NOMO-1 treated with dmso at 0.1 percent for 144 hours (cell line): Measurements from ENCODE around the gene PLXND1.
A peak's percentile ranks its signal among the peaks of the same experiment; 100 is the strongest.
"Not testable (repeated sequence)": the region's sequence is repeated elsewhere in the genome, so short reads cannot be mapped to it uniquely, and the experiment has no call there.

Experiments
- DNase-seq: peaks from one replicate; lab custom pipeline; 2025; ENCODE audit not compliant: unreplicated experiment; lab: John Stamatoyannopoulos, UW

PLXND1 gene

DNA sequence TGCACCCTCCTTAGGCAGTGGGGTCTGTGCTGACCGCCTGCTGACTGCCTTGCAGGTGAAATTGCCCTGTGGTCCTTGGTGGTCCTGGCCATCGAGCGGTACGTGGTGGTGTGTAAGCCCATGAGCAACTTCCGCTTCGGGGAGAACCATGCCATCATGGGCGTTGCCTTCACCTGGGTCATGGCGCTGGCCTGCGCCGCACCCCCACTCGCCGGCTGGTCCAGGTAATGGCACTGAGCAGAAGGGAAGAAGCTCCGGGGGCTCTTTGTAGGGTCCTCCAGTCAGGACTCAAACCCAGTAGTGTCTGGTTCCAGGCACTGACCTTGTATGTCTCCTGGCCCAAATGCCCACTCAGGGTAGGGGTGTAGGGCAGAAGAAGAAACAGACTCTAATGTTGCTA, 75.7 kb downstream of the PLXND1 start:
- no peak for DNase-seq

DNA sequence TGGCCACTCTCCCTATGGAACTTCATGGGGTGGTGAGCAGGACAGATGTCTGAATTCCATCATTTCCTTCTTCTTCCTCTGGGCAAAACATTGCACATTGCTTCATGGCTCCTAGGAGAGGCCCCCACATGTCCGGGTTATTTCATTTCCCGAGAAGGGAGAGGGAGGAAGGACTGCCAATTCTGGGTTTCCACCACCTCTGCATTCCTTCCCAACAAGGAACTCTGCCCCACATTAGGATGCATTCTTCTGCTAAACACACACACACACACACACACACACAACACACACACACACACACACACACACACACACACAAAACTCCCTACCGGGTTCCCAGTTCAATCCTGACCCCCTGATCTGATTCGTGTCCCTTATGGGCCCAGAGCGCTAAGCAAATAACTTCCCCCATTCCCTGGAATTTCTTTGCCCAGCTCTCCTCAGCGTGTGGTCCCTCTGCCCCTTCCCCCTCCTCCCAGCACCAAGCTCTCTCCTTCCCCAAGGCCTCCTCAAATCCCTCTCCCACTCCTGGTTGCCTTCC, 76.2 kb downstream of the PLXND1 start:
- no peak for DNase-seq

DNA sequence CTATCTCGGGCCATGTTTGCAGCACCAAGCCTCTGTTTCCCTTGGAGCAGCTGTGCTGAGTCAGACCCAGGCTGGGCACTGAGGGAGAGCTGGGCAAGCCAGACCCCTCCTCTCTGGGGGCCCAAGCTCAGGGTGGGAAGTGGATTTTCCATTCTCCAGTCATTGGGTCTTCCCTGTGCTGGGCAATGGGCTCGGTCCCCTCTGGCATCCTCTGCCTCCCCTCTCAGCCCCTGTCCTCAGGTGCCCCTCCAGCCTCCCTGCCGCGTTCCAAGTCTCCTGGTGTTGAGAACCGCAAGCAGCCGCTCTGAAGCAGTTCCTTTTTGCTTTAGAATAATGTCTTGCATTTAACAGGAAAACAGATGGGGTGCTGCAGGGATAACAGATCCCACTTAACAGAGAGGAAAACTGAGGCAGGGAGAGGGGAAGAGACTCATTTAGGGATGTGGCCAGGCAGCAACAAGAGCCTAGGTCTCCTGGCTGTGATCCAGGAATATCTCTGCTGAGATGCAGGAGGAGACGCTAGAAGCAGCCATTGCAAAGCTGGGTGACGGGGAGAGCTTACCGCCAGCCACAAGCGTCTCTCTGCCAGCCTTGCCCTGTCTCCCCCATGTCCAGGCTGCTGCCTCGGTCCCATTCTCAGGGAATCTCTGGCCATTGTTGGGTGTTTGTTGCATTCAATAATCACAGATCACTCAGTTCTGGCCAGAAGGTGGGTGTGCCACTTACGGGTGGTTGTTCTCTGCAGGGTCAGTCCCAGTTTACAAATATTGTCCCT, 76.9 kb downstream of the PLXND1 start:
- DNase-seq = no peak

DNA sequence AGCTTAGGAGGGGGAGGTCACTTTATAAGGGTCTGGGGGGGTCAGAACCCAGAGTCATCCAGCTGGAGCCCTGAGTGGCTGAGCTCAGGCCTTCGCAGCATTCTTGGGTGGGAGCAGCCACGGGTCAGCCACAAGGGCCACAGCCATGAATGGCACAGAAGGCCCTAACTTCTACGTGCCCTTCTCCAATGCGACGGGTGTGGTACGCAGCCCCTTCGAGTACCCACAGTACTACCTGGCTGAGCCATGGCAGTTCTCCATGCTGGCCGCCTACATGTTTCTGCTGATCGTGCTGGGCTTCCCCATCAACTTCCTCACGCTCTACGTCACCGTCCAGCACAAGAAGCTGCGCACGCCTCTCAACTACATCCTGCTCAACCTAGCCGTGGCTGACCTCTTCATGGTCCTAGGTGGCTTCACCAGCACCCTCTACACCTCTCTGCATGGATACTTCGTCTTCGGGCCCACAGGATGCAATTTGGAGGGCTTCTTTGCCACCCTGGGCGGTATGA, 77.8 kb downstream of the PLXND1 start, which contains the start of gene RHO:
Gene RHO (plus strand): TSS at position 51 of the 512 bp plus-strand sequence. CDS start 95 bp downstream, at position 146.
- DNase-seq = no peak

DNA sequence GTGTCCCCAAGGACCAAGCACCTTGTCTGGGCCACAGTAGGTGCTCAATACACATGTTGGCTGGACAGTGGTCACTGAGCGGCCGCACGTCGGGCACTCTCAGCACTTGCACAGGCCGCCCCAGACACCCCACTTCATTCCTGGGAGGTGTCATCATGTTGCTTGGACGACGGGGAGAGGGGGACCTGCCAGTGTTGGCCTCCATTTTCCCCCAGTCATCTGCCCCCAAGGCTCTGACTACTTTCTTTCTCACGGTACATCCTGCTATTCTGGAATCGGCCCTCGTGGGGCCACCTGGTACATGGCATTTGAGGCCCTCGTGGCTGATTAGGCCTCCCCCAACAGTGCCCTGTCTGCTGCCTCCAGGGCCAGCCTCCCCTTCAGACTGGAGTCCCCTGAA, 79.2 kb downstream of the PLXND1 start:
- DNase-seq = no peak

DNA sequence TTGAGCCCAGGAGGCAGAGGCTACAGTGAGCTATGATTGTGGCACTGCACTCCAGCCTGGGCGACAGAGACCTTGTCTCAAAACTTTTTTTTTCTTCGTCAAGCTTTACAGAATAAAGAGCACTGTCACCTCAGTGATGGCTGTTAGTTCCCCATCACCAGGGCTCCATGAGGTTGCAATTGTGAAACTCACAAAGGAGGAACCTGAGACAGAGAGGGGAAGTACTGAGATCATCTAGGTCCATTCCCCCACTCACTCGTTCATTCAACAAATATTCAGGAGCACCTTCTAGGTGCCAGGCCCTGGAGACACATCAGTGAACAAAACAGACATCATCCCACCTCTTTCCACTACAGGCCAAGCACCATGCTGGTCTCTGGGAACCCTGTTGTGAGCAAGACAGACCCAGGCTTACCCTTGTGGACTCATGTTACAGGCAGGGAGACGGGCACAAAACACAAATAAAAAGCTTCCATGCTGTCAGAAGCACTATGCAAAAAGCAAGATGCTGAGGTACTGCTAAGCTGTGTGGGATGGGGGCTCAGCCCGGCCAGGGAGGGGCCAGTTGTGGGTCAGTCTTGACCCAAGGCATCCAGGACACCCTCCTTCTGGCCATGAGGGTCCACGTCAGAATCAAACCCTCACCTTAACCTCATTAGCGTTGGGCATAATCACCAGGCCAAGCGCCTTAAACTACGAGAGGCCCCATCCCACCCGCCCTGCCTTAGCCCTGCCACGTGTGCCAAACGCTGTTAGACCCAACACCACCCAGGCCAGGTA, 80.2 kb downstream of the PLXND1 start:
- DNase-seq = peak; percentile 93

DNA sequence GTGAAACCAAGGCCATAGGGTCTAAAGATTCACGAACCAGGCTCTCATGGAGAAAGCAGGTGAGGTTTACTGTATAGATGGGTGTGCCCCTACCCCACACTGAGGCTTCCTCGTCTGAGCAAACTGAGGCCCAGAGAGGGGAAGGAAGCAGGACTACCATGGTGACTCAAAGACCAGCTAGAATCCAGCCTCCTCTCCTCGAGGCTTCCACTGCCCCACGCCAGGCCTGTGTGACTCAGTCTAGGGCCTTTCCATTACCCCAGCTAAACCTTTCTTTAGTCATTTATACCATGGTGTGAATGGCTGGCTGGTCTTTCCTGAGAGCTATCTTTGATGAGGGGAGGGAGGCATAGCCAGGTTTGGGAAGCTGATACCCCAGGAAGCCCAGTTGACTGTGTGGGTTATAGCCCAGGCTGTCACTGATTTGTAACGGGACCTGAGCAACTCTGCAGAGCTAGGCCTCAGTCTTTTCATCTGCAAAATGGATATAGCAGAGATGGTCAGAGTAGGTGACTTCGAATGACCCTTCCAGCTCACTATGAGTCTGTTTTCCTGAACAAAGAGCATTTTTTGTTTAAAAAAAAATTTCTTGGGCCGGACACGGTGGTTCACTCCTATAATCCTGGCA, 81.0 kb downstream of the PLXND1 start:
- DNase-seq = no peak

DNA sequence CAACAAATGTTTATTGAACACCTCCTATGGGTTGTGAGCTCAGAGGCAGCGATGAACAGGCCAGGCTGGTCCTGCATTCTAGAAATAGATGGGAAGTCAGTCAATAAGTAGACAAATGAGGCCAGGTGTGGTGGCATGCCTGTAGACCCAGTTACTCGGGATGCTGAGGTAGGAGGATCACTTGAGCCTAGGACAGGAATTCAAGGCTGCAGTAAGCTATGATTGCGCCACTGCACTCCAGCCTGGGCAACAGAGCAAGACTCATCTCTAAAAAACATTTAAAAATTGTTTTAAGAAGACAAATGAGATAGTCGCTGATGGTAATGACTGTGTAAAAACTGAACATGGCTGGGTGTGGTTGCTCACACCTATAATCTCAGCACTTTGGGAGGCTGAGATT, 82.4 kb downstream of the PLXND1 start:
- DNase-seq = no peak

DNA sequence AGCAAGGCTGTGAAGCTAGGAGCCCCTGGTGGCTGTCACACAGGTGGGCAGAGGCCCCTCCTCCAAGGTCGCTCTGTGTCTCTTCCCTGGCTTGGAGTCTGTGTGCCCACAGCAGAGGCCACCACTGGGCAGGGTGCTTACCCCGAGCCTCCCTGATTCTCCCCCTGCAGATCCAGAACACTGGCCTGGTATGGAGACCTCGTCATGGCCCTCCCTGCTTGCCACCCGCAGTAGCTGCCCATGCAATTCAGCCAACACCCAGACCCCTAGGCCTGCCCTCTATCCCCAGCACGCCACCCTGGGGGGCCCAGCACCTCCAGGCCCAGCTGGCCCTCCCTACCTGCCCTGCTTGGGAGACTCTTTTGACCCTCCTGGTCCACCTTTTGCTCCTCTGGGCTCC, 83.5 kb downstream of the PLXND1 start:
- no peak for DNase-seq

DNA sequence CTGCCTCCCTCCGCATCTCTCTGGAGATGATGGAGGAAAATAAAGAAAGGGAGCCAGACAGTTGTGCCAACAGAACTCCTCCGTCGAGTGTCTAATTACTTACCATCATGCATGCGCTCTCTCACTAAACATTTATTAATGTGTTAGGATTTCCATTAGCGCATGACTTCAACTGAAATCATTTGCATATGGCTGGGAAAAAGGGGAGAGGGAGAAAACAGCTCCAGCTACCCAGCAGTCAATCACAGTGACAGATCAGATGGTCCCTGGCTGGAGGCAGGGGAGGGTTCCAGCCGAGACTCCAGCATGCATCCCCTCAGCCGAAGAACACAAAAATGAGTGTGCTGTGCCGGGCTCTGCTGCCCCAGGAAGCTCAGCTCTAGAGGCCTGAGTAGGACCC, 84.9 kb downstream of the PLXND1 start:
- no peak for DNase-seq

DNA sequence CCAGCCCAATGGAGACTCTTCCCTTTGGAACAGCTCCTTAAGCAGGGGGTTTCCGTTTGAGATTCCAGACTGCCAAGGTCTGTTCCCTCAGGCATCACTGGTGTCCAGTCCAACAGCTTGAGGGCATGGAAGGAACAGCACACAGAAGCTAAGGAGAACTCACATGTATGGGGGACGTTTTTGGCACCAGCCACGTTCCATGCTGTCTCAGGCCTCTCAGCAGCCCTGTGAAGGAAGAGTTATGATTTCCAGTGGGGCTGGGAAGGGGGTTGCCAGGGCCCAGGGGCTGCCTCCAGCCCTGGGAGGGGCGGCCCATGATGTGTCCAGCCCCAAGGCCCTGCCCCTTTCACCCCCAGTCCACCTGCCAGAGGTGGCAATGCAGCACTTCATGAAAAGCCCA, 85.5 kb downstream of the PLXND1 start:
- DNase-seq = no peak

DNA sequence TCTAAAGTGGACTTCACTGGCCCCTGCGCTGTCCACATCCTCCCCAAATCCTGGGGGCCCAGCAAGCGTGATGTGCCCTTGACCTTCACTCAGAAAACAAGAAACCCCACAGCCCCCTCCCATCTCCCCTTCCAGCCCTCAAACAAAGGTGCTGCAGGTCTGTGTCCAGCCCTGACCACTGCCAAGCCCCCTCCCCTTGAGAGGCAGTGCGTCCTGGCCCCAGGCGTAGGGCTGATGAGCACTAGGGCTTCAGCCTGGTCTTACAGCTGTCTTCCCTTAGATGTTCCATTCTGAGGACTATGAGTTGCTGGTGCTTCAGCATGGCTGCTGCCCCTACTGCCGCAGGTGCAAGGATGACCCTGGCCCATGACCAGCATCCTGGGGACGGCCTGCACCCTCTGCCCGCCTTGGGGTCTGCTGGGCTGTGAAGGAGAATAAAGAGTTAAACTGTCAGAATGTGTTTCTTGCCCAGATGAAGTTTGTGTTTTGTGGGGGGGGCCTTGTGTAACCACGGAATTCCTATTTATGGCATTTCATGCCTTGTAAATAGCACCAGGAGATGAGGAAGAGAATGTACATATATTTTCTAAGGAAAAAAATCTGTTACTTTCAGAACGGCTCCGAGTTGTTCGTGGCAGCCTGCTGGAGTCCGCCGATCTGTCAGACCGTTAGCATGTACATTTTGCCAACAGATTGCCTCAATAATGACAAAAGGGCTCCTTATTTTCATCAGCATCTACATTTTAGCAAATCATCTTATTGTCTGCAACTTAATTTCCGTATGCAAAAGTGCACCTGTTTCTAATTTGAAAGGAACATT, 86.4 kb downstream of the PLXND1 start:
- DNase-seq = no peak

DNA sequence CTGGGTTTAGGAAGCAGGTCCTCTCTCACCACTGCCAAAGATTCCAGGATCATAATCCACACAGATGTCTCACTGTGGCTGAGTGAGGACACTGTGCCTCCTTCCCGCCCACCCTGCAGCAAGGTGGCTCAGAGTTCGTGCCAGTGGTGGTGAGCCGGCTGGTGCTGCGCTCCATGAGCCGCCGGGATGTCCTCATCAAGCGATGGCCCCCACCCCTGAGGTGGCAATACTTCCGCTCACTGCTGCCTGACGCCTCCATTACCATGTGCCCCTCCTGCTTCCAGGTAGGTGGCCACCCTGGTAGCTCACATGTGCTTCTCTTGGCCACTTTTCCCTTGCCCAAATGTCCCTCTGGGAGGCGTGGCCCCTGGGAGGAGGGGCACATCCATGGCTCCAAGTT, 87.0 kb downstream of the PLXND1 start:
- DNase-seq = no peak

DNA sequence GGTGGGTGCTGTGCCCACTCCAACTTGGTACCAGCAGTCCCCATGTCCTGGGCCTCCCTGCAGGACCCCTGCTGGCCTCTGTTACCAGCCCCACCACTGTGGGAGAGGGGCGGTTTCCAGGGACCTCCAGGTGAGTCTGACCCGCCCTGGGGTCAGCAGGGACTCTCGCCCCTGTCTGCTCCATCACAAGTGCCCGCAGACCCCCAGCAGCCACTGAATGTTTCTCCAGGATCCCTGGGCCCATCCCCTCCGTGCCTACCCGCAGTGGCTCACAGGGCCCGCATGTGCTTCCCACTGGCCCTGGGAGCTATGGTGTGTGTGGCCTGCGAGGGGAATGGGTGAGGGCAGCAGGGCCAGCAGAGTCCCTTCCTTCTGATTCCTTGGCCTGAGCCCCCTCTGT, 87.9 kb downstream of the PLXND1 start:
- no peak for DNase-seq

DNA sequence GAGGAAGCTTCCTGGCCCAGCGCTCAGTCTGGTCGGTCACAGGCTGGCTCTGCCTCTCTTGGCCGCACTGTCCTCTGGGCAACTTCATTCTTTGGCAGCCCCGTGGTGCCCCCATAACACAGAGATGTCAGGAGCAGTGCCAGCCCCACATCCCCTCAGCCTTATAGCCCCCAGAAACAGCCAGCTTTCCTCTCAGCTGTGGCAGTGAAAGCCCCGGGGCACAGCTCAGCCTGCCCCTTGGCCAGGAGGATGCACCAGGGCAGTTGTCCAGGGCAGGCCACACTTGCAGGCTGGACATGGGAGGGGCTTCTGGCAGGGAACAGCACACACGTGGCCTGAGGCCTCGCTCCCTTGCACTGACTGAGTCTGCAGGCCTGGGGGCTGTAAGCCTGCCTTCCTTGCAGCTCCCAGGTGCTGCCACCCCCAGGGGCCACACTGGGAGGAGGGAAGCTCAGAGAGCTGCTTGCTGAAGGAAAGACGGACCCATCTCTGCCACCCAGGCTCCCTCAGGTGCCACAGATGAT, 88.4 kb downstream of the PLXND1 start:
- no peak for DNase-seq

DNA sequence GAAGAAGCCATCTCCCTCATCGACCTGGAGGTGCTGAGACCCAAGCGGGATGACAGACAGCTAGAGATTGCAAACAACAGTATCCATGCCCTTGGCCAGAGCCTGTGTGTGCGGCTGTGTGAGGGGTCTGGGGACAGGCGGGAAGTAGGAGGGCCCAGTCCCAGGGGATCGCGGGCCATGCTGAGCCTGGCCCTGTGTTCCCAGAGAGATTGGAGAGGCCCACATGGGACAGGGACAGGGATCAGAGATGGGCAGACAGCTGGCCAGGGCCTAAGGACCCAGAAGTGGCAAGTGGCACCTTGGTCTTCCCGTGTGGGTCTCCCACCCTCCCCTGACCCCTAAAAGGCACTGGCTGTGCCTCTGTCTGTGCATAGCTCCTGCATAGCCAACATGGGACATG, 89.0 kb downstream of the PLXND1 start:
- DNase-seq = no peak

DNA sequence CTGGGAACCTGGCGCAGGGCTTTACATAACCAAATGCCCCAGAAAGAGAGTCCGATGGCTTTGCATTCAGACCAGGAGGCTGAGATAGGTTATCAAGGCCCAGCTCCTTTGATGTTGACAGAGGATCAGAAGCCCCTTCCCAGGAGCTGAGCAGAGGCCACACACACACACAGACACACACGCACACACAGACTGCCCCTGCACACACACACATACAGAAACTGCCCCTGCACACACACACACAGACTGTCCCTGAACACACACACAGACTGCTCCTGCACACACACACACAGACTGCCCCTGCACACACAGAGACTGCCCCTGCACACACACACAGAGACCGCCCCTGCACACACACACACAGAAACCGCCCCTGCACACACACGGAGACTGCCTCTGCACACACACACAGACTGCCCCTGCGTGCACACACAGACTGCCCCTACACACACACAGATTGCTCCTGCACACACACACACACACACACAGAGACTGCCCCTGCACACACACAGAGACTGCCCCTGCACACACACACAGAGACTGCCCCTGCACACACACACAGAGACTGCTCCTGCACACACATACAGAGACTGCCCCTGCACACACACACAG, 90.5 kb downstream of the PLXND1 start:
- DNase-seq = not testable (repeated sequence)

DNA sequence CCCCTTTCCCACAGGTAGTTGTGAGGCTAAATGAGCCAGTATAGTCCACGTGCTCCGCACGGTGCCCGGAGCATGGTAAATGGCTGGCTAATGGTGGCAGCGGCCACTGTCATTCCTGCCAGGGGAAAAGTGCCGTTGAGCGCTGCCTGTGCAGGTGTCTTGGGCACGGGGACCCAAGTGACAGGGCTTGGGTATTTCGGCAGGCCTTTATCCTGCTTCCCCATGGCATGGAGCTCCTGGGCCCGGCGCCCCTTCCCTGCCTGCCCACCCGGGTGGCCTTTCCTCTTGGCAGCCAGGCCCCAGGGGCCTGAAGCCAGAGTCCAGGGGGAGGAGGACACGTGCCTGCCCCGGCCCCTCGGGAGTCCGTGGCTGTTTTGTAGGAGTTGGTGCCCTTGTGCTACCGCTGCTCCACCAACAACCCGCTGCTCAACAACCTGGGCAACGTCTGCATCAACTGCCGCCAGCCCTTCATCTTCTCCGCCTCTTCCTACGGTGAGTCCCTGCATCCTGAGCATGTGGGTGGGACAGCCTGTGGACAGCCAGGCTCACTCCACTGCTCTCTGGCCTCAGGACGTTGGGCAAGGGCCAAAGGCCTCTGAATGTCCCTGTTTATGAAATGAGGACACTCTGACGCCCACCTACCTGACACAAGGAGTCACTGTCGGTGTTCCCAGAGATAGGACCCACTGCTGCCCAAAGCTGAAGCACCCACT, 91.2 kb downstream of the PLXND1 start:
- not testable (repeated sequence) for DNase-seq

DNA sequence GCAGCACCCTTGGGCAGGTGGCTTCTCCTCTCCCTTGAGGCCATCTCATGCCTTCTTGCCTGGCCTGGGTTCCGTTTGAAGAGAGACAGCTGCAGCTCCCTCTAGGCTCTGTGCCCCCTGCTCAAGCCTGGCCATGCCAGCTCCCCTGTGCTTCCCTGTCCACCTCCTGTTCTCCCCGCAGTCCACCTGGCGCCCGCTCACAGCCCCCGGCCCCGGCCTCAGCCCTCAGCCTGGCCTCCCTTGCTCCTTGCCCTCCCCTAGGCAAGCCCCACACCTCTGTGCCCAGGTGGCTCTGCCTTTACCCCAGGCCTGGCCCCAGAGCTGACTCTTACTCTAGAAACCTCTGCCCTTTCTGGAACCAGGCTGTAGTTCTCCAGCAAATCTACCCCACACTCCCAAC, 91.9 kb downstream of the PLXND1 start:
- no peak for DNase-seq
